Activated CD8-positive, alpha-beta T cell treated with anti-CD3 and anti-CD28 coated beads for 36 hours (primary cell): ENCODE measurements around the gene SHROOM2. TPM values are rescaled to one million over a fixed set of nuclear protein-coding genes. Genes with fewer than 3 reads are reported as not detected.

Experiments used
- ATAC-seq: fragments of 200-7000 bp; cut with Tn5 transposase; one replicate; pipeline ENCODE4 v1.10.0; 2021; ENCODE audit warnings: mild to moderate bottlenecking, moderate library complexity
- CTCF ChIA-PET: fragments of 350-600 bp; sonication (Branson Sonifier 250); formaldehyde crosslinking; loops from one replicate; lab custom pipeline; 2021; ENCODE audit warnings: antibody characterized with exemption; lab: Charles Lee
- POLR2A ChIA-PET: fragments of 350-600 bp; sonication (Branson Sonifier 250); formaldehyde crosslinking; loops from one replicate; lab custom pipeline; 2021; ENCODE audit warnings: antibody characterized with exemption; lab: Charles Lee
- DNase-seq: peaks from one replicate; pipeline ENCODE4 v3.0.0-alpha.2; 2020
- H3K27ac Mint-ChIP-seq: one replicate; pipeline ENCODE4 v1.8.0; 2021; ENCODE audit warnings: mild to moderate bottlenecking, mixed read lengths
- H3K27me3 Mint-ChIP-seq: one replicate; pipeline ENCODE4 v1.8.0; 2021; ENCODE audit warnings: mixed read lengths
- H3K36me3 Mint-ChIP-seq: one replicate; pipeline ENCODE4 v1.8.0; 2021; ENCODE audit warnings: low read depth, mixed read lengths
- H3K4me1 Mint-ChIP-seq: one replicate; pipeline ENCODE4 v1.8.0; 2021; ENCODE audit warnings: low read depth, mixed read lengths
- H3K4me3 Mint-ChIP-seq: one replicate; pipeline ENCODE4 v1.8.0; 2021; ENCODE audit warnings: mild to moderate bottlenecking, moderate library complexity, mixed read lengths
- H3K9me3 Mint-ChIP-seq: one replicate; pipeline ENCODE4 v1.8.0; 2021; ENCODE audit warnings: mixed read lengths
- CTCF ChIP-seq: fragments of 200-600 bp; IDR thresholded peaks from one replicate; pipeline ENCODE4 v1.8.0; 2022; ENCODE audit warnings: antibody characterized with exemption, mild to moderate bottlenecking
- intact Hi-C: fragments of 100-400 bp; cut with micrococcal nuclease; formaldehyde crosslinking; loops from one replicate; pipeline ENCODE4 v1.10.0; 2022
- total RNA-seq, 2 experiments: library from RNA; stranded (reverse); gene quantifications; one replicate each; pipeline ENCODE4 v1.2.3, GENCODE V29; 2021

The SHROOM2 gene
- total RNA-seq, 2 experiments from 2014 or later, result not detected

DNA sequence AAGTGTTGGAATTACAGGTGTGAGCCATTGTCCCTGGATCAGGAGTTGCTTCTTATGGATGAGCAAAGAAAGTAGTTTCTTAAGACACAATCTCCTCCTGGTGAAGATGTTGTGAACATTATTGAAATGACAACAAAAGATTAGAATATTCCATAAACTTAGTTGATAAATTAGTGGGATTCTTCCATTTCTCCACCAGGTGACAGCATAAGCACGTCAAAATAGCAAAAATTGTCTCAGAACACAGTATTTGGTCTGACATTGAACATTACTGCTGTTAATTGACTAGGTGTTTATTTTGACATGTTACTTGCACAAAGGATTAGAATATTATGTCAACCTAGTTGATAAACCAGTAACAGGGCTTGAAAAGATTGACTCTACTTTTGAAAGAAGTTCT, 202.5 kb downstream of the SHROOM2 start:
- ATAC-seq, result no peak
- Mint-ChIP-seq H3K9me3 (no peaks in the 10 kb centered on the region), H3K27ac (no peak overlapping the region), H3K4me3 (no peak overlapping the region), H3K36me3 (no peaks in the 10 kb centered on the region), H3K4me1 (no peaks in the 10 kb centered on the region), H3K27me3 (no peaks in the 10 kb centered on the region)
- CTCF ChIA-PET, result interaction anchor here (0.8 to 16.3 kb wide), 3 partner anchors 103 to 131 kb away, joined by 3 to 244 read pairs (median 28); no protein-coding TSS in a partner anchor
- intact Hi-C loops, result no loop called here
- no peak for DNase-seq
- TF ChIP-seq CTCF, result peak; percentile 27
- POLR2A ChIA-PET, result no interaction called here

GRCh38 chrX:9992061-9992460, 205.8 kb downstream of the SHROOM2 start:
- CTCF ChIA-PET, result interaction anchor here (16.3 kb wide), 1 partner anchor 124 kb away, joined by 244 read pairs; no protein-coding TSS in a partner anchor
- ATAC-seq, result no peak

DNA sequence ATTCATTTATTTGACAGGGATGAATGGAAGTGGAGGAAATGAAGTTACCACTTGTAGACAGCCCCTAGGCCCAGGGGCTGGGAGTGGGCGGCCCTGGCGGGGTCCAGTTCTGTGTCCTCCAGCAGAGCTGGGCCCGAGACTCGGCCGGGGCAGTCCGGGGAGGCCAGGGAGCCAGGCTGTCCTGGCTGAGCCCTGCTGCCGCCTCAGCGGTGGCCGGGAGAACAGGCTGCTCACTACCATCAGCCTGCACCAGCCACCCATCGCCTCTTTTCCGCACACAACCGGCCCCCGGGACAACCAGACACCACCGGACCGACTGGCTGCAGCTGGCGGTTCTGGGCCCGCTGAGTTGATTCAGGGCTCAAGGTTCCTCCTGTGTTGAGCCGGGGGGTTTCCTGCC, 206.5 kb downstream of the SHROOM2 start:
- ChIA-PET POLR2A (no interaction called here), CTCF (interaction anchor here (16.3 kb wide), 1 partner anchor 123 kb away, joined by 244 read pairs; no protein-coding TSS in a partner anchor)
- Mint-ChIP-seq H3K36me3 (no peaks in the 10 kb centered on the region), H3K4me3 (no peak overlapping the region), H3K27me3 (no peaks in the 10 kb centered on the region), H3K27ac (no peak overlapping the region), H3K9me3 (no peaks in the 10 kb centered on the region), H3K4me1 (peaks cover 10% of the 10 kb centered on the region)
- DNase-seq (no peak), ATAC-seq (no peak)
- TF ChIP-seq CTCF, result no peak
- intact Hi-C loops, result no loop called here

More at GRCh38 chrX:9992061-9992460, 205.8 kb downstream of the SHROOM2 start:
- Mint-ChIP-seq H3K36me3 (no peaks in the 10 kb centered on the region), H3K4me1 (peaks cover 4% of the 10 kb centered on the region), H3K27me3 (no peaks in the 10 kb centered on the region), H3K9me3 (no peaks in the 10 kb centered on the region), H3K4me3 (no peak overlapping the region), H3K27ac (no peak overlapping the region)
- POLR2A ChIA-PET, result no interaction called here
- TF ChIP-seq CTCF, result no peak
- DNase-seq, result no peak
- intact Hi-C loops, result no loop called here

DNA sequence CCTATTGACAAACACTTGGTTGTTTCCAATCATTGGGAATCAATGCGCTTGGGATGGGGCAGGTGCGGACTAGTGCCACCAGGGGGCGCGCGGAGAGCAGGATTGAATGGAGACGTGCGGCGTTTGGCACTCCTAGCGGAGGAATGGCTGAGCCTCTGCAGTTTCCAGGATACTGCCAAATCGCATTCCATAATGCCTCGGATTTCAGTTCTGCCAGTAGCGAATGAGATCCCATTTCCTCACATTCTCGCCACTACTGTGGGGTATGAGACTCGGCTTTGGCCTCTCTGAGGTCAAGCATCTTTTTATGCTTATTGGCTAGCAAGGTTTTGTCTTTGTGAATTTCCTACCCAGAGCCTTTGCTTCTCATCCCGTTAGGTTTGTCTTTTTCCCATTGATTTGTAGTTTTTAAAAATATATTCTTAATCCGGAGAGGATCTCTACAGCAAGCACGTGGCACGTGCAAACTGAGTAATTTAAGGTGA, 209.7 kb downstream of the SHROOM2 start:
- intact Hi-C loops, result loop anchor here (2.0 to 5.0 kb wide), 2 partner anchors 109 to 123 kb away; no protein-coding TSS in a partner anchor
- H3K4me1 Mint-ChIP-seq, result peaks cover 17% of the 10 kb centered on the region
- ATAC-seq, result peak; percentile 50
- ChIA-PET POLR2A (interaction anchor here (1.6 kb wide), 1 partner anchor 117 kb away, joined by 3 read pairs; no protein-coding TSS in a partner anchor), CTCF (interaction anchor here (0.6 to 16.3 kb wide), 10 partner anchors 11 to 127 kb away, joined by 3 to 244 read pairs (median 4); no protein-coding TSS in a partner anchor)
- H3K27ac Mint-ChIP-seq, result no peak overlapping the region
- no peaks in the 10 kb centered on the region for H3K27me3 Mint-ChIP-seq
- peak; percentile 79 for DNase-seq
- no peak overlapping the region for H3K4me3 Mint-ChIP-seq
- no peaks in the 10 kb centered on the region for H3K9me3 Mint-ChIP-seq
- peak; percentile 84 for TF ChIP-seq CTCF
- no peaks in the 10 kb centered on the region for H3K36me3 Mint-ChIP-seq

DNA sequence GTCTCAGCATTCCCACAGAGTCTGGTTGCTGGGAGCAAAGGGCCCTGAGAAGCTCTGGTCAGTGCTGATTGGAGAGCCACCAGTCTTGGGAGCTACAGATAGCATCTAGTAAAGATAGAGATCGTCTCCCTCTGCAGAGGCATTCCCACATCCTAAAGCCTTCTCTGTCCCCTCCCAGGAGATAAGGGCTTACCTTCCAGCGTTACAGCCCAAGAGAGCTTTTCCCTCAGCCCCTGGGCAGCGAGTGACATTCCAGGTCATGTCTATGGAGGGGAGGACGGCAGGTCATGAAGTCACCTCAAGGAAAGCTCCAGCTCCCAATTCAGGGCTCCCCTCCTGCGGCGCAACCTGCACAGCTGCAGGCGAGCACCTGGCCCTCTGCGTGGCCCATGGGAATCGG, 210.8 kb downstream of the SHROOM2 start:
- Mint-ChIP-seq H3K9me3 (no peaks in the 10 kb centered on the region), H3K27ac (peak overlapping the region; percentile 79), H3K36me3 (no peaks in the 10 kb centered on the region), H3K27me3 (no peaks in the 10 kb centered on the region), H3K4me1 (peaks cover 17% of the 10 kb centered on the region), H3K4me3 (peak overlapping the region; percentile 50)
- TF ChIP-seq CTCF, result no peak
- no peak for ATAC-seq
- DNase-seq, result no peak
- CTCF ChIA-PET, result interaction anchor here (0.9 to 16.3 kb wide), 14 partner anchors 12 to 193 kb away, joined by 3 to 244 read pairs (median 4); no protein-coding TSS in a partner anchor
- POLR2A ChIA-PET, result interaction anchor here (0.6 to 1.8 kb wide), 4 partner anchors 15 to 124 kb away, joined by 3 to 15 read pairs (median 4); no protein-coding TSS in a partner anchor
- intact Hi-C loops, result loop anchor here (2.0 to 5.0 kb wide), 2 partner anchors 110 to 122 kb away; no protein-coding TSS in a partner anchor
